Stimulated activated naive CD8-positive, alpha-beta T cell treated with anti-CD3 and anti-CD28 coated beads, Interleukin-15, Interleukin-2, amounts not matched to agents 100 U/mL and 50 U/mL, for 24 hours (primary cell): ENCODE data around the gene GNG2.
A peak's percentile ranks its signal among the peaks of the same experiment; 100 is the strongest.

Experiments used
- ATAC-seq: fragments of 150-1000 bp; cut with Tn5 transposase; one replicate; pipeline ENCODE4 v1.10.0; 2021
- DNase-seq: peaks from one replicate; pipeline ENCODE4 v3.0.0; 2021

Gene GNG2

DNA sequence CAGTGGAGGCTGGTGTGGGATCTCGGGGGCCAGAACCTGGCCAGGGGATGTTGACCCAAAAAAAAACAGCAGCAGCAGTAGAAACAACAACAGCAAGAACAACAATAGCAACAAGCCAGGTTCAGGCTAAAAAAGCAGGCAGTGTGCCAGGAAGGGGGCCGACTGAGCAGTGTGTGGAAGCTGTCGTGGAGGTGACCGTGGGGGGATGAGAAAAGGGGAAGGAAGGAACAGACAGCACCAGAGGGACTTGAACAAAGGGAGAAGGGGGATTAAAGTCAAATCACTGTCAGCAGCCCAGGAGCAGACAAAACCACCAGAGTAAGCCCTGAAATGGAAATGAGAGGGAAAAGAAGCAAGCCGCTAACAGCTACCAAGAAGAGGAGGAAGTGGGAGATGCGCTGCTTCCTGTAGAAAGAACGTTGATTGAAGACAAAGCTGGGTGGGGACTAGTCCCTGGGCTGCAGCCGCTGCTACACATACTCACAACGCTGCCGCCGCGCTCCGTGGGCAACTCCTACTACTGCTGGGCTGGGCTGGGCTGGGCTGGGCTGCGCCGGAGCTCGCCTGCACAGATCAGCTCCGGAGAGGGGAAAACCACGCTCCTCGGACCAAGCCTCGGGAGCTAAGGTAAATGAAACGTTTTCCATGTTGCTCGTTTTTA is at the start of gene GNG2:
Gene GNG2, plus strand, starts transcription at position 449 of the 661 bp plus-strand sequence. CDS start 90,067 bp downstream, outside the sequence.
- DNase-seq (peak; percentile 82), ATAC-seq (peak; percentile 94)

GRCh38 chr14:51811706-51812105 is 48.7 kb upstream of the GNG2 start:
- DNase-seq (no peak), ATAC-seq (no peak)

DNA sequence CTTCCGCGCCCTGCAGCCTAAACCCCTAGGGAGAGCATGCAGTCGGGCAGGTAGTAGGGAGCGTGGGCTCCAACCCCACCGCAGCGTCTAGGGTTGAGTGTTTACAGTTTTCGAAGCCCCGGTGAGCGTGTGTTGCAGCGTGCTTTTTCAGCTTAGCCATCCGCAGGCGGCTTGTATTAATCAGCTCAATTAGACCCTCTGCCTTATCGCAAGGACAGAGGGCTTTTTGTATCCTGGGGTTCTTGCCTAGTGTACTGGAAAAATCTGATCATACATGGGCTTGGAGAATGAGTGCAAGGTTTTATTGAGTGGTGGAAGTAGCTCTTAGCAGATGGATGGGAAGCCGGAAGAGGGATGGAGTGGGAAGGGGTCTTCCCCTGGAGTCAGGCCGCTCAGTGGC is 44.4 kb upstream of the GNG2 start:
- DNase-seq (no peak), ATAC-seq (no peak)

DNA sequence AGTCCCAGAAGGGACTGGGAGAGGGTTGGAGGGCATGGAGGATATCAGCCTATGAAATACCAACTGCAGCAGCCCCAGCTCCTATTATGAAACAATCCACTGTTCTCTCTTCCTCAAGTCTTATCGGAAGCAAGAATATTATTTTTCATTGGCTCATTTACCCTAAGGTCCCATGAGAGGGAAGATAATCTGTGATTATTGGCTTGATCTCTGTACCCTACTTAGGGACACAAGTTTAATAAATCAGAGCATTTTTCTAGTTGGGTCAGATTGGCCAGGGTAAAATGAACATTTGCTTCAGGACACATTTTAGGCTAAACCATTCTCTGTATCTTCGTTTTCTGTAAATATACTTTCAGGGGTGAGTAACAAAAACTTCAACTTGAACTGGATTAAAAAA is 43.1 kb upstream of the GNG2 start:
- no peak for ATAC-seq

GRCh38 chr14:51818748-51819380 is 41.5 kb upstream of the GNG2 start:
- ATAC-seq, result no peak
- no peak for DNase-seq

More for the DNA sequence above, 43.1 kb upstream of the GNG2 start:
- DNase-seq, result no peak

GRCh38 chr14:51821822-51822221 is 38.6 kb upstream of the GNG2 start:
- ATAC-seq (no peak), DNase-seq (no peak)

GRCh38 chr14:51822499-51822898 is 37.9 kb upstream of the GNG2 start:
- ATAC-seq, result no peak
- no peak for DNase-seq

DNA sequence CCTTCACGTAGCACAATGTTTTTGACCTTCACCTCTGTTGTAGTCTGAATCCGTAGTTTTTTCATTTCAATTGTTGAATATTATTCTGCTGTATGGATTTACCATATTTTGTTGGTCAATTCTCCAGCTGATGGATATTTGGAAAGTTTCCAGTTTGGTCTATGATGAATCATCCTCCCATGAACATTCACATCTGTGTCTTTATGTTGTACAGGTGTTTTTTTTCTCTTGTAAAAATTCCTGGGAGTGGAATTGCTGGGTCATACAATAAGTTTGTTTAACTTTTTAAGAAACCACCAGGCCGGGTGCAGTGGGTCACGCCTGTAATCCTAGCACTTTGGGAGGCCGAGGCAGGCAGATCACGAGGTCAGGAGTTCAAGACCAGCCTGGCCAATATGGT is 36.7 kb upstream of the GNG2 start:
- DNase-seq (no peak), ATAC-seq (no peak)

GRCh38 chr14:51824191-51824590 is 36.2 kb upstream of the GNG2 start:
- ATAC-seq, result no peak
- no peak for DNase-seq

GRCh38 chr14:51825926-51826325 is 34.5 kb upstream of the GNG2 start:
- DNase-seq, result no peak

DNA sequence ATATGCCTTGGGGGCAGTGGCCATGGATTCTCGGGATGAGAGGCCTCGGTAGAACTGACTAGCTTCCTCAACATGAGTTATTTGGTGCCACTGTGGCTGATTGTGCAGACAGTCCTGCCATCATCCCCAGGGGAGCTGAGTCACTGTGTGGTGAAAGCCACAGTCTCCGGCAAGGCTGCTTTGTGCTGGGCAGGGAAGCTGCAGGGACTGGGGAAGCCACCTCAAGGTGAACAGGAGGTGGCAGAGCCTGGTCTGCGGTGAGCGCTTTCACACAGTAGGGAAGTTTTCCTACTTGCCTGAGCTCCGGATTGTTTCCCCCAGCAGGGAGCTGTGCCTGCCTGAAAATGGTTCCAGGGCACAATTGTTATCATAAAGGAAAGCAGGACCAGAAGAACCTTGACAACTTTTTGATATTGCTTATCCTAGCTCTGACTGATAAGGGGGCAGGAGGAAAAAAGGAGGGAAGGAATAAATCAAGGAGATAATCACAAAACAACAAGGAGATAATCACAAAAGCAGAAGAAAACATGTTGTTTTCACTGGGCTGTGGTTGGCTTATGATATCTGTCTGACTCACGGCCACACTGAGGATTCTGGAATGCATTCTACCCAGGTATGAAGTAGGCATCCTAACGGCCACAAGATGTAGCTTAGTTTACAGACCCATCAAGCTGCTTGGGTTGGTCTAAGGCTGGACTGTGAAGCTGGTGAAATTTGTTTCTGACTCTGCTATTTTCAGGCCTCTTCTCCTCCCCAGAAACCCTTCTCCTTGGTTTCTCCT is 32.2 kb upstream of the GNG2 start:
- peak; percentile 82 for DNase-seq
- ATAC-seq, result peak; percentile 100

More at GRCh38 chr14:51825926-51826325, 34.5 kb upstream of the GNG2 start:
- no peak for ATAC-seq

- DNase-seq (no peak), ATAC-seq (no peak)
Observed at GRCh38 chr14:51834240-51834639, 26.2 kb upstream of the GNG2 start.

- DNase-seq, result no peak
Observed at GRCh38 chr14:51836417-51836816, 24.0 kb upstream of the GNG2 start.

DNA sequence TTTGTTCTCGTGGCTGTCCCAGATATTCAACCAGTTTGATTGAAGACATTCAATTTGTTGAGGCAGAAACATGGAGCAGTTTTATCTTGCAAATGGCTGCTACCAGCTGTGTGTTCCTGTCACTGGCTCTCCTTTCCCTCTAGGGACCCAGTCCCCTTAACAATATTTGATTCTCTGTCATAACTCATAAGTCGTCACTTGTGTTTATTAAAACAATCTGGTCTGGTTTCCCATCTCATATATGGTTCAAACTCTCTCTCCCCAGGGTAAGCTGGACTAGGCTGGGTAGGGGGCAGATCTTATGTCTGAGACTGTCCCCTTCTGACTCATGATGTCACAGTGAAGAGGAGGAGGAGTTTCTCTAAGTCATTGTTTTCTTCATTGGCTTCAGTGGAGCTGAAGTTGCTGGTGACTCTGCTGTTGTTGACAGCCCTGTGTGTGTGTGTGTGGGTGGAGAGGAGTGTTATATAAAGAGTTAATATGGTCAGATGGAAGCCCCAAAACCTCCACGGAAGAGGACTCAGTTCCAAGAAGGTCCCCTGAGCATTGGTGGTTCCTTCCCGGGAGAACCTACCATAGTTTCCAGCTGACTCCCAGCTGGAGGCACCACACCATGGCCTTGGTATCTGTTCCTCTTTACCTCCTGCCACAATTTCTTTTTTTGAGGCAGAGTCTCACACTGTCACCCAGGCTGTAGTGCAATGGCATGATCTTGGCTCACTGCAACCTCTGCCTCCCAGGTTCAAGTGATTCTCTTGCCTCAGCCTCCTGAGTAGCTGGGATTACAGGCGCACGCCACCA is 16.1 kb upstream of the GNG2 start:
- DNase-seq (no peak), ATAC-seq (no peak)

More at GRCh38 chr14:51836417-51836816, 24.0 kb upstream of the GNG2 start:
- no peak for ATAC-seq

DNA sequence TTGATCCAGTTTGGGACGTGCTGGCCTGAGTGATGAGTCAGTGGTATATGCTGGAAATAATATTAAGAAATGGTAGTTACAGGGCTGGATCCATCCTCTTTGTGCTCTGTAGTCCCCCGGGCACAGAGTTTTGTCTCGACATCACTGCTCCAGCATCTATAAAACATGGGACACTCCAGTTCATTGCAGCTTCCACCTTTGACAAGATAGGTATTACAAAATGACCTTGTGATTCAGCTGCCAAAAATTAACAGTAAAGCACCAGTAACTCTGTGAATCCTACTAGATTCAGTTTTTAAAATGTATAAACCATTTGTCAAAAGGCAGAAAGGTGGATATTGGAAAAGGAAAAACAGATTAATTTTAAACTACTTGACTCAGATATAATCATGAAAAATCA is 14.6 kb upstream of the GNG2 start:
- no peak for ATAC-seq
- DNase-seq, result no peak

DNA sequence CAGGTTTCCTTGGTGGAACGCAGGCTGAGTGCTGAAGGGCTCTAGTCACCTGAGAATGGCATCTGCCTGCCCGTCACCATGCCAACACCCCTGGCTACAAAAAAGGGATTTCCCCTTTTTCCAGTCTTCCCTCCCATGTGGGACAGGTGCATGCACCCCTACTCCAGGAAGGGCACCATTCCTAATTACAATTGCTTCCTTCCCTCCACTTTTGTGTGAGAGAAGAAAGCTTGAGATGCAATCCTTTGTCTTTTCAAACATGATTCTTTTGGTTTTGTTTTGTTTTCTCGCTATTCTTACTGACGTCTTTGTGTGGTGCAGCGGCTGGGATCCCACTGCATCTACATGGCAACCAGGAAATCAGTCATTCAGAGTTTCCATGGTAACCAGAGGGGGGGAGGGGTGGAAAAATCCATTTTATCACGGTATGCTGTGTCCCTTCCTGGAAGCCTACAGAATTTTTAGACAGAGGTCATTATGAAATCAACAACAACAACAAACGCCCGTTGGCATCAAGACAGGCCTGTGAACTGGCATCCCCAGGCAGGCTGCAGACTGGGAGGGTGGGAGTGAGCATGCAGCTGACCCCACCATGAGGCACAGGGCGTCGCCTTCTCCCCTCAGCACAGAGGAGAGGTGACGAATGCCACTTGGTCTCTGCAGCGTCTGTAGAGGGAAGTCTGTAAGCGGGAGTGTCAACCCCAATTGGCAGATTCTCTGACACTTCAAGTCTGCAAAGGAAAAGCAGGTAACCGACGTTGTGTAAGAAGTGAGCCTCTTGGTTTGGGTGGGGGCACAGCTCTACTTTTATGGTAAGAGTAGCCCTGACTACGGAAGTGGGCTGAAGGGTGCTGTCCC is 13.6 kb upstream of the GNG2 start:
- DNase-seq (peak; percentile 84), ATAC-seq (peak; percentile 84)

DNA sequence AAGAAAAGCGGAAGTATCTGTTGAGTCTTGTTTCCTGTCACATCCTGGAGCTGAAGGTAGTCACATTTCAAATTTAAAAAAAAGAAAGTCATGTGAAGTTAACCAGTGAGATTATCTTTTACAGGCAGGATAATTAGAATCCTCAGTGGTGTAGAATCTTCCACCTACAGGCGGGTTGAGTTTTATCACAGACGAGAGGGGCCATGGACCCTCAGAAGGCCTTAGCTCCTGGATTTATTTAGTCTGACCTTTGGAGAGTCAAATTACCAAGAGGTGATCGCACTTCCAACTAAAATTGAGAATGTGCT is 13.0 kb upstream of the GNG2 start:
- ATAC-seq, result no peak
- no peak for DNase-seq

GRCh38 chr14:51848120-51848519 is 12.3 kb upstream of the GNG2 start:
- no peak for DNase-seq
- ATAC-seq, result no peak

DNA sequence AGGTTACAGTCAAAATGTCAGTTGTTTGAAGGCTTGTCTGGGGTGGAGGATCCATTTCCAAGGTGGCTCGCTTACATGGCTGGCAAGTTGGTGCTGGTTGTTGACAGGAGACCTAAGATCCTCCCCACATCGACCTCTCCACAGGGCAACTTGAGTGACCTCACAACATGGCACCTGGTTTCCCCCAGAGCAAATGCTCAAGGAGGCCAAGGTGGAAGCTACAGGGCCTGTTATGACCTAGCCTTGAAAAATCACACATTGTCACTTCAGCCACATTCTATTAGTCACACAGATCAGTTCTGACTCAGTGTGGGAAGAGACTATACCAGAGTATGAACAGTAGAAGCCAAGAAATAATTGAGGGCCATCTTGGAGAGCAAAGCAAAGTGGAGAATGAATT is 11.3 kb upstream of the GNG2 start:
- DNase-seq, result peak; percentile 59
- ATAC-seq, result peak; percentile 66

DNA sequence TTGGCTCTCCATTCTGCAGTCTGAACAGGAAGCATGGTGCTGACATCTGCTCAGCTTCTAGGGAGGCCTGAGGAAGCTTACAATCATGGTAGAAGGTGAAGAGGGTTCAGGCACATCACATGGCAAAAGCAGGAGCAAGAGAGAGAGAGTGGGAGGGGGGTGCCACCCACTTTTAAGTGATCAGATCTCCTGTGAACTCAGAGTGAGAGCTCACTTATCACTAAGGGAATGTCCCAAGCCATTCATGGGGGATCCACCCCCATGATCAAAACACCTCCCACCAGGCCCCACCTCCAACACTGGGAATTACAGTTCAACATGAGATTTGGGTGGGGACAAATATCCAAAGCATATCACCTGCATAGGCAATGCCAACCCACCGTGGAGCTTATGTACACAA is 9.8 kb upstream of the GNG2 start:
- ATAC-seq (no peak), DNase-seq (no peak)

DNA sequence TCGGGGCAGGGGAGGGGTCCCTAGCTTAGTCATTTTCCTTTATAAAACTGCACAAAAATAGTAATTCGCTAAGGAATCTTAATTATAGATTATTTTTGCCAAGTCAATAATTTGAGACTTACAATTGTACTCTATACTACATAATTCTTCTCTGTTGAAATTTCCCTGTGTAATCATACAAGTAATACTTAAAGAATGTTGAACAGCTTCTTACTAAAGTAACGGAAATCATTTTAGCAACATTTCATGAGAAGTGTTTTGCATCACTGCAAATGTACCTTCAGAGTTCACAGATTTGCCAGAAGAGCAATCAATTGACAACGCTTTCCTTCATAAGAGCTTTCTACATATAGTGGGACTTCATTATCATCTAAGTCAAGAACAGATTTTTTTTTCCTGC is 7.9 kb upstream of the GNG2 start:
- ATAC-seq (no peak), DNase-seq (no peak)

- no peak for DNase-seq
- no peak for ATAC-seq
Observed at GRCh38 chr14:51855234-51855633, 5.2 kb upstream of the GNG2 start.
